Vagina (tissue), 2 donors: ENCODE measurements around the gene MFNG. TPM values are rescaled to one million over a fixed set of nuclear protein-coding genes. Genes with fewer than 3 reads are reported as not detected.
A peak's percentile ranks its signal among the peaks of the same experiment; 100 is the strongest.

Source experiments
- DNase-seq, 2 donors: peaks; one replicate each; pipeline ENCODE4 v3.0.0-alpha.2; 2017; ENCODE audit errors: extremely low spot score in 2 of 2
- H3K27ac ChIP-seq: fragments of 200-600 bp; sonication (generic); one replicate; pipeline ENCODE4 v1.5.1; 2019
- H3K27me3 ChIP-seq: fragments of 200-600 bp; sonication (generic); one replicate; pipeline ENCODE4 v1.5.1; 2019
- H3K36me3 ChIP-seq, 2 donors: fragments of 200-600 bp; sonication (generic); one replicate each; pipeline ENCODE4 v1.5.1; 2017 to 2019
- H3K4me1 ChIP-seq: fragments of 200-600 bp; sonication (generic); one replicate; pipeline ENCODE4 v1.5.1; 2019
- H3K4me3 ChIP-seq, 2 donors: fragments of 200-600 bp; sonication (generic); 1 replicate in 1 of 2; 2 replicates in 1 of 2; pipeline ENCODE4 v1.5.1; 2016 to 2019
- H3K9me3 ChIP-seq: fragments of 200-600 bp; sonication (generic); one replicate; pipeline ENCODE4 v1.5.1; 2019
- CTCF ChIP-seq, 3 experiments: fragments of 450-650 bp in 2 of 3; fragments of 200-600 bp in 1 of 3; sonication (generic) in 1 of 3; IDR thresholded peaks; one replicate each; pipeline ENCODE4 v1.5.1; 2017 to 2019; ENCODE audit warnings: antibody characterized with exemption in 3 of 3, mild to moderate bottlenecking in 2 of 3, moderate library complexity in 2 of 3
- POLR2A ChIP-seq, 2 donors: fragments of 450-650 bp; IDR thresholded peaks; one replicate each; pipeline ENCODE4 v1.6.1; 2017; ENCODE audit warnings: antibody characterized with exemption in 2 of 2, mild to moderate bottlenecking in 2 of 2, moderate library complexity in 2 of 2
- POLR2AphosphoS5 ChIP-seq, 2 donors: sonication (generic); formaldehyde crosslinking; IDR thresholded peaks; one replicate each; pipeline ENCODE4 v1.9.0; 2017; ENCODE audit warnings: antibody characterized with exemption in 2 of 2, mild to moderate bottlenecking in 2 of 2, low read depth in 1 of 2; ENCODE audit not compliant: insufficient read depth in 1 of 2
- intact Hi-C: fragments of 100-400 bp; cut with DNase I; formaldehyde crosslinking; loops from one replicate; pipeline ENCODE4 v1.15.1; 2023
- total RNA-seq: library from RNA; depleted of rRNA; stranded (reverse); fragments of >200 nt; gene quantifications from one replicate; pipeline ENCODE4 v1.2.3, GENCODE V29; 2016

The MFNG gene
- total RNA-seq, 1 donor from 2014 or later, result 15.2 TPM

GRCh38 chr22:37520776-37521191, 34.6 kb upstream of the MFNG start:
- Histone ChIP-seq H3K36me3 (no peaks in the 10 kb centered on the region), H3K9me3 (no peaks in the 10 kb centered on the region), H3K4me3 (no peak overlapping the region), H3K27me3 (no peaks in the 10 kb centered on the region), H3K27ac (no peak overlapping the region), H3K4me1 (peaks cover 27% of the 10 kb centered on the region)
- TF ChIP-seq POLR2AphosphoS5 (IDR thresholded peaks at IDR 0.05; ENCODE audit: insufficient read depth in 1 of 2, low read depth in 1 of 2), result no peak
- no peak for TF ChIP-seq CTCF (IDR thresholded peaks at IDR 0.05)
- TF ChIP-seq POLR2A (IDR thresholded peaks at IDR 0.05), result no peak
- DNase-seq, result no peak
- intact Hi-C loops, result no loop called here

GRCh38 chr22:37519268-37520195, 33.3 kb upstream of the MFNG start, which contains the start of gene CARD10:
CARD10 (minus strand) TSS chr22:37519415; CDS start chr22:37519200, 215 bp downstream.
- Histone ChIP-seq H3K27ac (peak within 1 kb of the TSS; percentile 29), H3K27me3 (no peaks in the 10 kb centered on the region), H3K36me3 (no peaks in the 10 kb centered on the region), H3K9me3 (no peaks in the 10 kb centered on the region), H3K4me3 (peak within 1 kb of the TSS; percentile 49 to 61), H3K4me1 (peaks cover 16% of the 10 kb centered on the region)
- intact Hi-C loops, result no loop called here
- DNase-seq, result no peak
- TF ChIP-seq POLR2A (IDR thresholded peaks at IDR 0.05) (no peak), POLR2AphosphoS5 (IDR thresholded peaks at IDR 0.05; ENCODE audit: insufficient read depth in 1 of 2, low read depth in 1 of 2) (no peak), CTCF (IDR thresholded peaks at IDR 0.05) (no peak)

GRCh38 chr22:37518509-37519267, 32.5 kb upstream of the MFNG start:
- Histone ChIP-seq H3K4me1 (peaks cover 16% of the 10 kb centered on the region), H3K4me3 (peak overlapping the region; percentile 49 to 61), H3K27me3 (no peaks in the 10 kb centered on the region), H3K9me3 (no peaks in the 10 kb centered on the region), H3K36me3 (no peaks in the 10 kb centered on the region), H3K27ac (peak overlapping the region; percentile 29)
- TF ChIP-seq POLR2A (IDR thresholded peaks at IDR 0.05) (no peak), POLR2AphosphoS5 (IDR thresholded peaks at IDR 0.05; ENCODE audit: insufficient read depth in 1 of 2, low read depth in 1 of 2) (no peak), CTCF (IDR thresholded peaks at IDR 0.05) (no peak)
- no peak for DNase-seq
- intact Hi-C loops, result no loop called here

- no peaks in the 10 kb centered on the region for H3K9me3 ChIP-seq
- TF ChIP-seq CTCF (IDR thresholded peaks at IDR 0.05), result no peak
- no peaks in the 10 kb centered on the region for H3K27me3 ChIP-seq
- no peaks in the 10 kb centered on the region for H3K36me3 ChIP-seq
- no peak overlapping the region for H3K27ac ChIP-seq
- H3K4me1 ChIP-seq, result peaks cover 16% of the 10 kb centered on the region
- H3K4me3 ChIP-seq, result peak overlapping the region; percentile 49 to 61
- intact Hi-C loops, result no loop called here
- no peak for DNase-seq
Measured at GRCh38 chr22:37517826-37518450, 31.8 kb upstream of the MFNG start.
